ENCODE measurements around the gene ANO5.

ANO5 gene

GRCh38 chr11:22221143-22221542 lies 28.3 kb downstream of the ANO5 start:
- H3K4me3 ChIP-seq (ENCODE audit: low read depth, low read length), result no peak overlapping the region
- DNase-seq (ENCODE audit: low read depth), result no peak
- TF ChIP-seq CTCF (conservative IDR thresholded peaks at IDR 0.05; ENCODE audit: low read depth, low read length), result no peak

GRCh38 chr11:22225190-22225589 lies 32.3 kb downstream of the ANO5 start:
- DNase-seq (ENCODE audit: low read depth), result no peak
- TF ChIP-seq CTCF (conservative IDR thresholded peaks at IDR 0.05; ENCODE audit: low read depth, low read length), result no peak
- no peak overlapping the region for H3K4me3 ChIP-seq (ENCODE audit: low read depth, low read length)

GRCh38 chr11:22234743-22235142 lies 41.9 kb downstream of the ANO5 start:
- no peak for DNase-seq (ENCODE audit: low read depth)
- H3K4me3 ChIP-seq (ENCODE audit: low read depth, low read length), result no peak overlapping the region
- TF ChIP-seq CTCF (conservative IDR thresholded peaks at IDR 0.05; ENCODE audit: low read depth, low read length), result no peak

DNA sequence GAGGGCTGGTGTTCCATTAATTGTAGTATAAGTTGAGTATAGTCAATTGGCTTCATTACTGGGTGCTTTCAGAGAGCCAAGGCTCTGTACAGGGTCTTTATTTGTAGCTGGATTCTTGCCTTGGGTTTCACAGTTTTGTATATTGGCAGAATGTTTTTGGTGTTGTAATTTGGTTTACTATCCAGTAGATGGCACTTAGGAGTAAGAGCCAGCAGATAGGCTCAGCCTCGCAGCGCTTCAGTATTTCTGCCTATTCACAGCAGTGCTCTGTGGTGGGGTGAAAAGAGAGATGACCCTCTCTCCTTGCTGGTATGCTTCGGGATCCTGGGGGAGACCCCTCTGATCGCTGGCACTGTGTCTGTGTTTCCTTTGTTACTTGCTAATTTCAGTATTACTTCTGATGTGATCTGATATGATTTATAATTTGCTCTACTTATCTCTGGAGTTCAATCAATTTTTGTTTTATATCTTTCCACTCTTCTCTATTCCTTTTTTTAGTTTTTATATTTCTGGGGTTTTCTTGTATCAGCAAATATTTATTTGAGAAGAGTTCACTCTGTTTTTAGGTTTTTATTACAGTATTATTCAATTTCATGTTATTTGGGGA lies 52.2 kb downstream of the ANO5 start:
- peak; percentile 59 for DNase-seq (ENCODE audit: low read depth)

DNA sequence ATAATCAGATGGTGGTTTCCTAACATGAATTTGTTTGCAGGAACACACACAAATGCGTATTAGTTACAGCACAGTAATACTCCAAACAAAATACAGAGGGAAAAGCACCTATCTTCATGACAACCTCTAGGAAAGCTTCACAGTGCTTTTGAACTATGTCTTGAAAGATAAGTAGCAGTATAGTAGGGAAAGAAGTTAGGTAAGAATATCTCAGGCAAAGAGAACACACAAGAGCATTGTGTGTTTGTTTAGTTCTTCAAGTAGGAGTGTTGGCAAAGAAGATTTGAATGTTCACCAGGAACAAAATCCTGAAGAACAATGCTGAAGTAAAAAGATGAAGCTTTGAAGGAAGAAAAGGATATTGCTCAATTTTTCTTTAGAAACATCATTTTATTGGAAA lies 54.1 kb downstream of the ANO5 start:
- no peak for TF ChIP-seq CTCF (conservative IDR thresholded peaks at IDR 0.05; ENCODE audit: low read depth, low read length)
- DNase-seq (ENCODE audit: low read depth), result no peak

More for the DNA sequence above, 52.2 kb downstream of the ANO5 start:
- H3K4me3 ChIP-seq (ENCODE audit: low read depth, low read length), result no peak overlapping the region
- TF ChIP-seq CTCF (conservative IDR thresholded peaks at IDR 0.05; ENCODE audit: low read depth, low read length), result peak; percentile 79

GRCh38 chr11:22249871-22250270 lies 57.0 kb downstream of the ANO5 start:
- TF ChIP-seq CTCF (conservative IDR thresholded peaks at IDR 0.05; ENCODE audit: low read depth, low read length), result no peak
- no peak for DNase-seq (ENCODE audit: low read depth)
- no peak overlapping the region for H3K4me3 ChIP-seq (ENCODE audit: low read depth, low read length)

More for the DNA sequence above, 54.1 kb downstream of the ANO5 start:
- H3K4me3 ChIP-seq (ENCODE audit: low read depth, low read length), result no peak overlapping the region

DNA sequence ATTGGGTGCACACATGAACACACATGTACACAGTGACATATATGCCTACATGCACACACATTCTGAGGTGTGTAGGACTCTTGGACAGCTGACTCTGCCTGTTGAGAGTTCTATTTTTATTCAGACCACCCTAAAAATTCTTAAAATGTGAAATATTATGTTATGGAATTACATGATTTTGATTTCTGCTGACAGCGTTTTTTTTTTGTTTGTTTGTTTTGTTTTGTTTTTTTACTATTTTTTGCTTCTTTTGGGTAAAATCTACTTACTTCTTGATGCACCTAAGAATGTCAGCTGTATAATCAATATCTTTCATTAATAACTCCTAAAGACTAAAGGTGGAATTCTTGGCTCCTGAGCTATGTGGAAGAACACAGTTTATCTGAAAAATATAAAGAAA lies 64.0 kb downstream of the ANO5 start:
- no peak for DNase-seq (ENCODE audit: low read depth)
- no peak overlapping the region for H3K4me3 ChIP-seq (ENCODE audit: low read depth, low read length)
- no peak for TF ChIP-seq CTCF (conservative IDR thresholded peaks at IDR 0.05; ENCODE audit: low read depth, low read length)
